Measurements from ENCODE around the gene FBXO7. TPM values are rescaled to one million over a fixed set of nuclear protein-coding genes. Genes with fewer than 3 reads are reported as not detected.

Gene FBXO7
- total RNA-seq, 1 experiment from 2014 or later: 47.8 TPM

DNA sequence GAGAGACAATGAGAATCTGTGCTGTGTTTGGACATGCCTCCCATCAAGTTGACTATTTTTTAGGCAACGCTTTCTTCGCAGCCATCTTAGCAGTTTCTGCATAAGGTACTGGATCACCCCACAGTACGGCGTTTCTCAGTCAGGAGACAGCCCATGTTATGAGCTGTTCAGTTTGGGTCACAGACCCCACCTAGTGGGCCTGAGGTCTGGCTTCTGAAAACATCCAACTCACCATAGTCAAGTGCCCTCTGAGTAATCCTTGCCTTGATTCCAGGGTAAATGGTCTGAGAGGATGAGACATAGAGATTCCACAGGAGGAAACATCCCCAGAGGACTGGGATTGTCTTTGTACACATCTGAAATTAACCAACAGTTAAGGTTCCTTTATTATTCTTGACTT lies 17.6 kb upstream of the FBXO7 start:
- no peaks in the 10 kb centered on the region for H3K36me3 Mint-ChIP-seq (ENCODE audit: insufficient read depth in 1 of 3, low read depth in 3 of 3)
- Histone ChIP-seq H4K8ac (replicated peaks; ENCODE audit: insufficient read length, low read depth, low read length) (no peak overlapping the region), H3T11ph (ENCODE audit: low read length) (no peak overlapping the region), H2AK5ac (ENCODE audit: insufficient read length, low read length) (no peak overlapping the region), H3K9me3 (ENCODE audit: control insufficient read depth, low read depth, low read length) (no peaks in the 10 kb centered on the region), H2BK5ac (ENCODE audit: insufficient read length, low read length) (no peak overlapping the region), H2BK15ac (ENCODE audit: low read depth, low read length) (no peak overlapping the region), H3K23ac (ENCODE audit: insufficient read length, low read depth, low read length) (no peak overlapping the region), H3K4ac (ENCODE audit: low read depth, low read length) (no peak overlapping the region), H3K27me3 (ENCODE audit: insufficient read depth, low read length) (no peaks in the 10 kb centered on the region), H3K4me2 (ENCODE audit: insufficient read depth, insufficient read length, low read length) (no peak overlapping the region), H3K4me1 (ENCODE audit: insufficient read depth, low read length) (no peaks in the 10 kb centered on the region), H3K56ac (ENCODE audit: insufficient read length, low read depth, low read length) (no peak overlapping the region), H4K20me1 (ENCODE audit: control insufficient read depth, insufficient read depth, insufficient read length) (no peaks in the 10 kb centered on the region), H3K27ac (ENCODE audit: insufficient read length, low read depth, low read length) (no peak overlapping the region), H4K5ac (ENCODE audit: insufficient read length, low read depth, low read length) (no peak overlapping the region), H3K23me2 (ENCODE audit: insufficient read length, low read depth, low read length, poor library complexity, severe bottlenecking) (no peaks in the 10 kb centered on the region), H2BK120ac (ENCODE audit: low read depth, low read length, poor library complexity, severe bottlenecking) (no peak overlapping the region), H2BK20ac (ENCODE audit: low read depth, low read length, poor library complexity, severe bottlenecking) (no peak overlapping the region), H2AFZ (ENCODE audit: low read length) (no peak overlapping the region), H3K18ac (ENCODE audit: insufficient read length, low read depth, low read length) (no peak overlapping the region), H3K14ac (ENCODE audit: insufficient read depth, low read length) (no peak overlapping the region), H3K79me1 (ENCODE audit: insufficient read depth, low read depth, low read length, poor library complexity, severe bottlenecking) (no peaks in the 10 kb centered on the region), H4K91ac (ENCODE audit: insufficient read length, low read depth, low read length) (no peak overlapping the region), H3K9ac (ENCODE audit: extremely low read depth, insufficient read length, low read length) (no peak overlapping the region), H2BK12ac (ENCODE audit: insufficient read length, low read depth, low read length) (no peak overlapping the region), H3K79me2 (ENCODE audit: insufficient read depth, low read length) (no peaks in the 10 kb centered on the region)
- H3K4me1 Mint-ChIP-seq: no peaks in the 10 kb centered on the region; a peak in 1 of 4 replicates
- H3K9me3 Mint-ChIP-seq: no peaks in the 10 kb centered on the region
- no peak for TF ChIP-seq CTCF (conservative IDR thresholded peaks at IDR 0.05)
- H3K27ac Mint-ChIP-seq: no peak overlapping the region
- no peak for DNase-seq
- no CpG with 5 or more reads among the region's 4 CpGs for WGBS (ENCODE audit: extremely low coverage, insufficient read length, low lambda C conversion rate)
- no peak overlapping the region for H3K4me3 Mint-ChIP-seq
- peaks cover 96% of the 10 kb centered on the region for H3K27me3 Mint-ChIP-seq (ENCODE audit: low read depth)

Data from H9 (cell line).